ENCODE measurements around the gene ADCY3. TPM values are rescaled to one million over a fixed set of nuclear protein-coding genes. Genes with fewer than 3 reads are reported as not detected.

Gene ADCY3
- total and polyA plus RNA-seq, 2 donors from 2014 or later, result 21.1 to 44.6 TPM

GRCh38 chr2:24870440-24870839 is 49.6 kb downstream of the ADCY3 start:
- no peak overlapping the region for H3K9ac ChIP-seq (ENCODE audit: low read length in 3 of 3)
- no peaks in the 10 kb centered on the region for H3K9me3 ChIP-seq (ENCODE audit: control insufficient read depth in 2 of 3, insufficient read depth in 1 of 3, low read length in 3 of 3)
- H3K4me1 ChIP-seq (ENCODE audit: control insufficient read depth in 2 of 3, insufficient read depth in 2 of 3, low read depth in 1 of 3, low read length in 3 of 3), result peaks cover 0 to 12% (median 4%) of the 10 kb centered on the region in 3 donors
- intact Hi-C loops (cut with DNase I), result no loop called here
- FAIRE-seq, result no peak
- H3K27ac ChIP-seq (ENCODE audit: low read depth in 2 of 2, low read length in 2 of 2), result no peak overlapping the region
- TF ChIP-seq CTCF (IDR thresholded peaks at IDR 0.05; ENCODE audit: borderline replicate concordance, extremely low read depth, insufficient read depth), result no peak
- no peak overlapping the region for H3K4me3 ChIP-seq (ENCODE audit: low read length in 3 of 3)
- no peak for DNase-seq
- no peaks in the 10 kb centered on the region for H3K27me3 ChIP-seq (ENCODE audit: control insufficient read depth, insufficient read depth, low read length)
- H3K36me3 ChIP-seq (ENCODE audit: control insufficient read depth in 2 of 3, insufficient read depth in 3 of 3, low read length in 3 of 3), result no peaks in the 10 kb centered on the region

GRCh38 chr2:24866946-24867345 is 53.1 kb downstream of the ADCY3 start:
- Histone ChIP-seq H3K36me3 (ENCODE audit: control insufficient read depth in 2 of 3, insufficient read depth in 3 of 3, low read length in 3 of 3) (no peaks in the 10 kb centered on the region), H3K27me3 (ENCODE audit: control insufficient read depth, insufficient read depth, low read length) (no peaks in the 10 kb centered on the region), H3K4me1 (ENCODE audit: control insufficient read depth in 2 of 3, insufficient read depth in 2 of 3, low read depth in 1 of 3, low read length in 3 of 3) (peaks cover 0 to 3% (median 0%) of the 10 kb centered on the region in 3 donors), H3K9me3 (ENCODE audit: control insufficient read depth in 2 of 3, insufficient read depth in 1 of 3, low read length in 3 of 3) (no peaks in the 10 kb centered on the region), H3K9ac (ENCODE audit: low read length in 3 of 3) (no peak overlapping the region), H3K4me3 (ENCODE audit: low read length in 3 of 3) (no peak overlapping the region), H3K27ac (ENCODE audit: low read depth in 2 of 2, low read length in 2 of 2) (no peak overlapping the region)
- TF ChIP-seq CTCF (IDR thresholded peaks at IDR 0.05; ENCODE audit: borderline replicate concordance, extremely low read depth, insufficient read depth), result no peak
- FAIRE-seq, result no peak
- intact Hi-C loops (cut with DNase I), result no loop called here
- no peak for DNase-seq

GRCh38 chr2:24863641-24864040 is 56.4 kb downstream of the ADCY3 start:
- intact Hi-C loops (cut with DNase I), result no loop called here
- no peaks in the 10 kb centered on the region for H3K9me3 ChIP-seq (ENCODE audit: control insufficient read depth in 2 of 3, insufficient read depth in 1 of 3, low read length in 3 of 3)
- H3K4me1 ChIP-seq (ENCODE audit: control insufficient read depth in 2 of 3, insufficient read depth in 2 of 3, low read depth in 1 of 3, low read length in 3 of 3), result no peaks in the 10 kb centered on the region
- no peak for TF ChIP-seq CTCF (IDR thresholded peaks at IDR 0.05; ENCODE audit: borderline replicate concordance, extremely low read depth, insufficient read depth)
- no peaks in the 10 kb centered on the region for H3K36me3 ChIP-seq (ENCODE audit: control insufficient read depth in 2 of 3, insufficient read depth in 3 of 3, low read length in 3 of 3)
- no peaks in the 10 kb centered on the region for H3K27me3 ChIP-seq (ENCODE audit: control insufficient read depth, insufficient read depth, low read length)
- H3K9ac ChIP-seq (ENCODE audit: low read length in 3 of 3), result no peak overlapping the region
- DNase-seq (no peak), FAIRE-seq (no peak)
- H3K27ac ChIP-seq (ENCODE audit: low read depth in 2 of 2, low read length in 2 of 2), result no peak overlapping the region
- H3K4me3 ChIP-seq (ENCODE audit: low read length in 3 of 3), result no peak overlapping the region

- TF ChIP-seq CTCF (IDR thresholded peaks at IDR 0.05; ENCODE audit: borderline replicate concordance, extremely low read depth, insufficient read depth), result no peak
- Histone ChIP-seq H3K27ac (ENCODE audit: low read depth in 2 of 2, low read length in 2 of 2) (no peak overlapping the region), H3K9ac (ENCODE audit: low read length in 3 of 3) (no peak overlapping the region), H3K4me3 (ENCODE audit: low read length in 3 of 3) (no peak overlapping the region), H3K9me3 (ENCODE audit: control insufficient read depth in 2 of 3, insufficient read depth in 1 of 3, low read length in 3 of 3) (no peaks in the 10 kb centered on the region), H3K27me3 (ENCODE audit: control insufficient read depth, insufficient read depth, low read length) (no peaks in the 10 kb centered on the region), H3K4me1 (ENCODE audit: control insufficient read depth in 2 of 3, insufficient read depth in 2 of 3, low read depth in 1 of 3, low read length in 3 of 3) (peaks cover 0 to 7% (median 0%) of the 10 kb centered on the region in 3 donors), H3K36me3 (ENCODE audit: control insufficient read depth in 2 of 3, insufficient read depth in 3 of 3, low read length in 3 of 3) (no peaks in the 10 kb centered on the region)
- no peak for FAIRE-seq
- intact Hi-C loops (cut with DNase I), result no loop called here
- peak in 1 of 5 donors; percentile 39 for DNase-seq
Measured at GRCh38 chr2:24861500-24861899, 58.5 kb downstream of the ADCY3 start.
